Renal cortical epithelial cell (primary cell): ENCODE measurements around the gene GRK6. TPM values are rescaled to one million over a fixed set of nuclear protein-coding genes. Genes with fewer than 3 reads are reported as not detected.
"Not testable (repeated sequence)": the region's sequence is repeated elsewhere in the genome, so short reads cannot be mapped to it uniquely, and the experiment has no call there.

Experiments used
- DNase-seq: peaks from one replicate; pipeline ENCODE4 v3.0.0-alpha.2; 2011; ENCODE audit warnings: low read depth
- total RNA-seq: library from RNA; depleted of rRNA; stranded (reverse); fragments of >200 nt; gene quantifications from 2 replicates; pipeline ENCODE4 v1.2.3, GENCODE V29; 2014

GRK6 gene
- total RNA-seq, 1 donor from 2014 or later, result 21.3 TPM

GRCh38 chr5:177484902-177485549 lies 58.5 kb downstream of the GRK6 start:
- DNase-seq, result no peak

DNA sequence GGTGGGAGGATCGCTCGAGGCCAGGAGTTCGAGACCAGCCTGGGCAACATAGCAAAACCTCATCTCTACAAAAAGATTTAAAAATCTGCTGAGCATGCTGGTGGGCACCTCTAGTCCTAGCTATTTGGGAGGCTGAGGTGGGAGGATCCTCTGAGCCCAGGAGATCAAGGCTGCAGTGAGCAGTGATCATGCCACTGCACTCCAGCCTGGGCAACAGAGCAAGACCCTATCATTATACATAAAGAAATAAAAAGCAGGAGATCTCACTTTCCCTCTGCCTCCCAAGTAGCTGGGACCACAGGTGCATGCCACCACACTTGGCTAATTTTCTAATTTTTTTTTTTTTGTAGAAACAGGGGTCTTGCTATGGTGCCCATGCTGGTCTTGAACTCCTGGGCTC lies 59.3 kb downstream of the GRK6 start:
- not testable (repeated sequence) for DNase-seq

DNA sequence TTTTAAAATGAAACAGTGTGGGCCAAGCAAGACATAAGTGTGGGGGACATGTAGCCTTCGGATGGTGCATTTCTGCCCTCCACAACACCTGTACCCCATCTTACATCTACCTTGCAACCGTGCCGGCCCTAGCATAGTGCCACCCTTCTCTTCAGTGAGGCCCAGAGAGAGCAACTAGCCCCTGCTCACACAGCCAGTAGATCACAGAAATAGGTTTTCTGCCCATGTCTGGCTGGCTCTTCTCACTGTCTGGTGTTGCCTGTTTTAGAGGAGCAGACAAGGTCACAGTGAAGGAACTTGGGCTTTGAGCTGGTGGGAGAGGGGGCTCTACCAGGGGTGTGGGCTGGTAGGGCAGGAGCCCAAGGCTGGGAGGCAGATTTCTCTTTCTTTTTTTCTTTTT lies 59.8 kb downstream of the GRK6 start:
- no peak for DNase-seq

GRCh38 chr5:177487144-177487543 lies 60.7 kb downstream of the GRK6 start:
- DNase-seq, result no peak

DNA sequence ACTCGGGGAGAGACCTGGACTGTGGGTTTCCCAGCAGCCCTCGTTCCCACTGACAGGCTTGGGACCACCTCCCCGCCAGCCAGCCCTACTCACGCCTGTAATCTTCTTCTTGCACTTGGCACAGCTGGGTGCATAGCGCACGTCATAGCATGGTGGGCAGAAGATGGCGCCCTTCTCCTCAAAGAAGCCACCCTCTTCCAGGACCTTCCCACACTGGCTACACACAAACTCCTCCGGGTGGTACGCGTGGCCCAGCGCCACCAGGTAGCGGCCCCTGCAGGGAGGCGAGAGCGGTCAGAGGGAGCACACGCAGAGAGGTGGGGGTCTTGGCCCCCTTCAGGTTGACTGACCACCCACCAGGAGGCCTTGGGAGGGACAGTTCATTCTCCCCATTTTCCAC lies 61.5 kb downstream of the GRK6 start:
- no peak for DNase-seq

DNA sequence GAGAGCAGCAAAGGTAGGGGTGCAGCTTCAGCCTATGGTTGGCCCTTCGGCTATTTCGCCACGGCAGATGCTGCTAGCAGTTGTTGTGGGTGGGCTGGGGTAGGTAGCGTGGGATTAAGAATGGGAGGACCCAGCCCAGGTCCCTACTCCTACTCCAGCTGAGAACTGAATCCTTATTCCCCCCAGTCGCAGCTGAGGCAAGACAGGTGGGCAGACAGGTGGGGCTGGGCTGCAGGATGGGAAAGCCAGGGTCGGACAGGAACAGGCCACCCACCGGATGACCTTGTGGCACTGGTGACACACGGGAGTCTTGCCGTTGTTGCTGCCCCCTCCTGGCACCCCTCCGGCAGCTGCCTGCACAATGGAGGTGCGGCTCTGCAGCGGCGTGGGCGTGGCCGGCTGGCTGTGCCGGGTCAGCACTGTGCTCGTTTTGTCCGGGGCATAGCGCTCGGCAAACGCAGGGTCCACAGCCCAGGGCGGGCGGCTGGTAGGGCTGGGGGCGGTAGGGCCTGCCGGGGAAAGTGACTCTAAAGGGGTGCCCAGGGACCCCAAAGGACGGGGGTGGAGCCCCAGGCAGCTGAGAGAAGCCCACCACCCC lies 62.7 kb downstream of the GRK6 start:
- no peak for DNase-seq

GRCh38 chr5:177490311-177490991 lies 64.0 kb downstream of the GRK6 start:
- no peak for DNase-seq

GRCh38 chr5:177490992-177491391 lies 64.5 kb downstream of the GRK6 start:
- DNase-seq, result no peak

DNA sequence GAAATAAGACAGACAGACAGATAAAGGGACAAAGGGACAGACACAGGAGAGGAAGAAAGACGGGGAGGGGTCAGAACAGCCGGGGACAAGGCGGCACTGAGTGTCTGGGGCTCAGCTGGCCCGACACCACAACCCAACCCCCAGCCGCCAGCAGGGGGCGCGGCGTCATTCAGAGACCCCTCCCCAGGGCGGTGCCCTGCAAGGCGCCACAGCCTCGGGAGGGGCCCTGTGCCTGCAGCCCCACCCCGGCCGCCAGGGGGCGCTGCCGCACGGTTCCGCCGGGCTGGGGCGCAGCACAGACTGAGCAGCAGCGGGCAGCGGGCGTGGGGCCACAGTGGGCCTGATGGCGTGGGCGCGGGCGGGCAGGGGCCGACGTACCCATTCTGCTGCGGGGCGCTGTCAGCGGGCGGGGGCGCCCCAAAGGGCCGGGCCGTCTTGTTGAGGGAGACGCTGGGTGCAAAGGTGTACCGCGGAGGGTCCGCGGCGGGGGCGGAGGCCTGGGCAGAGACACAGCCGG lies 65.0 kb downstream of the GRK6 start:
- DNase-seq, result no peak

- DNase-seq, result no peak
Observed at GRCh38 chr5:177491983-177492746, 65.7 kb downstream of the GRK6 start.

Other genes starting within 250 kb of the GRK6 start
- 13.5 and 23.0 TPM in 2 replicates for gene RAB24, start 123.0 kb upstream of the GRK6 start, total RNA-seq
- gene PRELID1, start 122.9 kb upstream of the GRK6 start, total RNA-seq, result 52.0 and 115 TPM in 2 replicates
- gene MXD3, start 114.8 kb upstream of the GRK6 start, total RNA-seq, result 1.4 and 3.6 TPM in 2 replicates
- gene LMAN2, start 75.0 kb upstream of the GRK6 start, total RNA-seq, result 242 and 337 TPM in 2 replicates
- gene RGS14, start 68.8 kb upstream of the GRK6 start, total RNA-seq, result 11.1 and 30.2 TPM in 2 replicates
- gene SLC34A1, start 42.2 kb upstream of the GRK6 start, total RNA-seq, result 0.05 TPM in 1 of 2 replicates, not detected in the other
- not detected in 2 replicates for gene PFN3, start 26.0 kb upstream of the GRK6 start, total RNA-seq
- 3.1 and 5.9 TPM in 2 replicates for gene F12, start 17.1 kb upstream of the GRK6 start, total RNA-seq
- gene PRR7, start 20.1 kb downstream of the GRK6 start, total RNA-seq, result 9.4 and 11.0 TPM in 2 replicates
- gene DBN1, start 47.0 kb downstream of the GRK6 start, total RNA-seq, result 191 and 241 TPM in 2 replicates
- 103 and 161 TPM in 2 replicates for gene PDLIM7, start 70.9 kb downstream of the GRK6 start, total RNA-seq
- 0.17 and 13.6 TPM in 2 replicates for gene DOK3, start 83.2 kb downstream of the GRK6 start, total RNA-seq
- gene DDX41, start 90.3 kb downstream of the GRK6 start, total RNA-seq, result 74.0 and 141 TPM in 2 replicates
- 7.3 and 25.4 TPM in 2 replicates for gene FAM193B, start 127.9 kb downstream of the GRK6 start, total RNA-seq
- 168 and 181 TPM in 2 replicates for gene TMED9, start 165.5 kb downstream of the GRK6 start, total RNA-seq
- 31.6 and 36.2 TPM in 2 replicates for gene B4GALT7, start 173.5 kb downstream of the GRK6 start, total RNA-seq